ENCODE data around the gene OR2D3. TPM values are rescaled to one million over a fixed set of nuclear protein-coding genes. Genes with fewer than 3 reads are reported as not detected.
"Not testable (repeated sequence)": the region's sequence is repeated elsewhere in the genome, so short reads cannot be mapped to it uniquely, and the experiment has no call there.

Gene OR2D3
- total and polyA plus RNA-seq, 12 donors = not detected

- intact Hi-C loops (cut with DNase I) = no loop called here
- Histone ChIP-seq H3K9me3 (peaks cover 0 to 8% (median 0%) of the 10 kb centered on the region in 11 donors), H3K36me3 (no peaks in the 10 kb centered on the region), H3K4me1 (no peaks in the 10 kb centered on the region), H3K4me3 (no peak overlapping the region), H3K27ac (no peak overlapping the region), H3K27me3 (peaks cover 0 to 5% (median 0%) of the 10 kb centered on the region in 7 donors)
- WGBS, 2 donors = 72 to 88% methylated on average over 3 of the region's 3 CpGs
- TF ChIP-seq CTCF (IDR thresholded peaks at IDR 0.05) = no peak
- DNase-seq (no peak), ATAC-seq (no peak)
These were observed 43.9 kb upstream of the OR2D3 start for GRCh38 chr11:6876914-6877313.

GRCh38 chr11:6882751-6883150 lies 38.1 kb upstream of the OR2D3 start:
- no peaks in the 10 kb centered on the region for H3K27me3 ChIP-seq
- ATAC-seq (no peak), DNase-seq (no peak)
- H3K36me3 ChIP-seq = no peaks in the 10 kb centered on the region
- intact Hi-C loops (cut with DNase I) = no loop called here
- no peak overlapping the region for H3K27ac ChIP-seq
- TF ChIP-seq CTCF (IDR thresholded peaks at IDR 0.05) = no peak
- no peak overlapping the region for H3K4me3 ChIP-seq
- no peaks in the 10 kb centered on the region for H3K4me1 ChIP-seq
- H3K9me3 ChIP-seq = peaks cover 0 to 3% (median 0%) of the 10 kb centered on the region in 11 donors

GRCh38 chr11:6887711-6888110 lies 33.1 kb upstream of the OR2D3 start:
- DNase-seq; H3K4me3 ChIP-seq; H3K27me3 ChIP-seq; H3K4me1 ChIP-seq; H3K27ac ChIP-seq; ATAC-seq; intact Hi-C loops (cut with DNase I); H3K36me3 ChIP-seq: not testable (repeated sequence)
- peaks cover 0 to 16% (median 0%) of the 10 kb centered on the region in 11 donors for H3K9me3 ChIP-seq
- 86 to 93% methylated on average over 5 of the region's 5 CpGs for WGBS, 2 donors

- peaks cover 0 to 16% (median 0%) of the 10 kb centered on the region in 11 donors for H3K9me3 ChIP-seq
- H3K36me3 ChIP-seq = no peaks in the 10 kb centered on the region
- intact Hi-C loops (cut with DNase I) = no loop called here
- H3K27ac ChIP-seq = no peak overlapping the region
- DNase-seq = no peak
- H3K4me3 ChIP-seq = no peak overlapping the region
- H3K27me3 ChIP-seq = no peaks in the 10 kb centered on the region
- WGBS, 2 donors = 87 to 90% methylated on average over 4 of the region's 4 CpGs
- H3K4me1 ChIP-seq = no peaks in the 10 kb centered on the region
- ATAC-seq = no peak
- no peak for TF ChIP-seq CTCF (IDR thresholded peaks at IDR 0.05)
These were observed 32.0 kb upstream of the OR2D3 start for GRCh38 chr11:6888830-6889229.

- DNase-seq (no peak), ATAC-seq (no peak)
- intact Hi-C loops (cut with DNase I) = no loop called here
- Histone ChIP-seq H3K4me1 (no peaks in the 10 kb centered on the region), H3K9me3 (peaks cover 0 to 16% (median 0%) of the 10 kb centered on the region in 11 donors), H3K27ac (no peak overlapping the region), H3K4me3 (no peak overlapping the region), H3K27me3 (no peaks in the 10 kb centered on the region), H3K36me3 (no peaks in the 10 kb centered on the region)
- TF ChIP-seq CTCF (IDR thresholded peaks at IDR 0.05) = no peak
- 82 to 85% methylated on average over 1 of the region's 1 CpG for WGBS, 2 donors
These were observed 31.0 kb upstream of the OR2D3 start for GRCh38 chr11:6889835-6890234.
